HEK293T (cell line): ENCODE data around the gene SCLT1.

Experiments
- CTCF ChIA-PET: fragments of 350-600 bp; formaldehyde crosslinking; extraction: SDS; loops from one replicate; lab custom pipeline; 2021; ENCODE audit warnings: antibody characterized with exemption, inconsistent platforms; lab: Yijun Ruan, JAX
- POLR2A ChIA-PET: fragments of 350-600 bp; formaldehyde crosslinking; extraction: SDS; loops from one replicate; lab custom pipeline; 2020; ENCODE audit warnings: antibody characterized with exemption, inconsistent platforms; lab: Yijun Ruan, JAX
- DNase-seq: peaks from one replicate; pipeline ENCODE4 v3.0.0; 2012; ENCODE audit warnings: mixed read lengths; ENCODE audit errors: extremely low spot score
- ARNT ChIP-seq: fragments of 450-650 bp; IDR thresholded peaks from 2 replicates; pipeline ENCODE4 v1.6.1; 2017; ENCODE audit warnings: mild to moderate bottlenecking
- BHLHE40 ChIP-seq: fragments of 450-650 bp; IDR thresholded peaks from 2 replicates; pipeline ENCODE4 v1.6.1; 2016; ENCODE audit warnings: mild to moderate bottlenecking, moderate library complexity, borderline replicate concordance
- CTBP1 ChIP-seq: fragments of 450-650 bp; IDR thresholded peaks from 2 replicates; pipeline ENCODE4 v1.6.1; 2016; ENCODE audit warnings: borderline replicate concordance
- ELF4 ChIP-seq: fragments of 450-650 bp; IDR thresholded peaks from 2 replicates; pipeline ENCODE4 v1.6.1; 2017; ENCODE audit warnings: antibody characterized with exemption
- FOXA1 ChIP-seq: fragments of 450-650 bp; IDR thresholded peaks from 2 replicates; pipeline ENCODE4 v1.6.1; 2016; ENCODE audit warnings: mild to moderate bottlenecking
- FOXK2 ChIP-seq: fragments of 450-650 bp; IDR thresholded peaks from 2 replicates; pipeline ENCODE4 v1.6.1; 2016; ENCODE audit warnings: mild to moderate bottlenecking
- FOXM1 ChIP-seq: fragments of 450-650 bp; IDR thresholded peaks from 2 replicates; pipeline ENCODE4 v1.6.1; 2017; ENCODE audit warnings: mild to moderate bottlenecking, borderline replicate concordance
- HDGF ChIP-seq: fragments of 450-650 bp; IDR thresholded peaks from 2 replicates; pipeline ENCODE4 v1.6.1; 2017; ENCODE audit warnings: antibody characterized with exemption, borderline replicate concordance
- L3MBTL2 ChIP-seq: fragments of 450-650 bp; conservative IDR thresholded peaks from 2 replicates; pipeline ENCODE4 v1.6.1; 2016; ENCODE audit warnings: mild to moderate bottlenecking
- LEF1 ChIP-seq: fragments of 450-650 bp; IDR thresholded peaks from 2 replicates; pipeline ENCODE4 v1.6.1; 2017; ENCODE audit warnings: mild to moderate bottlenecking, borderline replicate concordance
- NFRKB ChIP-seq: fragments of 450-650 bp; IDR thresholded peaks from 2 replicates; pipeline ENCODE4 v1.6.1; 2016; ENCODE audit warnings: mild to moderate bottlenecking, moderate library complexity
- SP1 ChIP-seq: fragments of 450-650 bp; IDR thresholded peaks from 2 replicates; pipeline ENCODE4 v1.6.1; 2017
- SUZ12 ChIP-seq: fragments of 450-650 bp; IDR thresholded peaks from 2 replicates; pipeline ENCODE4 v1.6.1; 2016; ENCODE audit warnings: mild to moderate bottlenecking
- TARDBP ChIP-seq: fragments of 450-650 bp; IDR thresholded peaks from 2 replicates; pipeline ENCODE4 v1.6.1; 2016
- ZNF384 ChIP-seq: fragments of 450-650 bp; IDR thresholded peaks from 2 replicates; pipeline ENCODE4 v1.6.1; 2016
- TF ChIP-seq, protein P1 (sequence below): fragments of 450-650 bp; IDR thresholded peaks from 2 replicates; pipeline ENCODE4 v1.6.1; 2016

SCLT1 gene

DNA sequence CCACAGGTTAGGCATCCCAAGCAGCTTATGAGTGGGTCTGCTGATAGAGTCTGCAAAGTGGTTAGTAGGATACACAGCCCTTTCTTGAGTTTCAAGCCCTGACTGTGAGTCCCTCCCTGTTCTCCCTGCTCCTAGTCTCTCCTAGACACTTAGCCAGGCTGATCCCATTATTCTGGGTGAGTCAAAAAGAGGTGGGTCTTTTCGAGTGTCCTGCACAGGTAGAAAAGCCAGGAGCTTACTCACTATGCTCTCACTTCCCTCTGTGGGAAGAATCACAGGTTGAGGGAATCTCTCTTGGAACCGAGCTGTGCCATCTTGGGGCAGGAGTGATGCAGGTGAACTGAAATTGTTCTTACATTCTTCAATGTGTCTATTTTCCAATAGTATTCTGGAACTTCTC, 29.7 kb downstream of the SCLT1 start:
- ChIA-PET CTCF (no interaction called here), POLR2A (no interaction called here)
- DNase-seq, result no peak
- TF ChIP-seq NFRKB, result no peak
- TF ChIP-seq, protein P1, sequence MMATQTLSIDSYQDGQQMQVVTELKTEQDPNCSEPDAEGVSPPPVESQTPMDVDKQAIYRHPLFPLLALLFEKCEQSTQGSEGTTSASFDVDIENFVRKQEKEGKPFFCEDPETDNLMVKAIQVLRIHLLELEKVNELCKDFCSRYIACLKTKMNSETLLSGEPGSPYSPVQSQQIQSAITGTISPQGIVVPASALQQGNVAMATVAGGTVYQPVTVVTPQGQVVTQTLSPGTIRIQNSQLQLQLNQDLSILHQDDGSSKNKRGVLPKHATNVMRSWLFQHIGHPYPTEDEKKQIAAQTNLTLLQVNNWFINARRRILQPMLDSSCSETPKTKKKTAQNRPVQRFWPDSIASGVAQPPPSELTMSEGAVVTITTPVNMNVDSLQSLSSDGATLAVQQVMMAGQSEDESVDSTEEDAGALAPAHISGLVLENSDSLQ, result no peak
- no peak for TF ChIP-seq ELF4
- no peak for TF ChIP-seq LEF1
- no peak for TF ChIP-seq L3MBTL2
- TF ChIP-seq SP1, result no peak
- no peak for TF ChIP-seq FOXM1
- TF ChIP-seq CTBP1, result no peak
- no peak for TF ChIP-seq FOXK2

DNA sequence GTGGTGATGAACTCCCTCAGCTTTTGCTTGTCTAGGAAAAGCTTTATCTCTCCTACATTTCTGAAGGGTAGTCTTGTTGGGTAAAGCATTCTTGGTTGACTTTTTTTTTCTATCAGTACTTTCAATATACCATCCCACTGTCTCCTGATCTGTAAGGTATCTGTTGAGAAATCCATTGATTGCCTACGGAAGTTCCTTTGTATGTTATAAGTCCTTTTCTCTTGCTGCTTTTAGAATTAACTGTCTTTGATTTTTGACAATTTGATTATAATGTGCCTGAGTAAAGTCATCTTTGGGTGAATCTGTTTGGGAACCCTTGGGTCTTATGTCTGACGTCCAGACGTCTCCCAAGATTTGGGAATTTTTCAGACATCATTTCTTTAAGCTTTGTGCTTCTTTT, 30.8 kb downstream of the SCLT1 start:
- POLR2A ChIA-PET, result no interaction called here
- DNase-seq, result no peak
- TF ChIP-seq, protein P1, result no peak
- TF ChIP-seq L3MBTL2 (no peak), BHLHE40 (no peak), CTBP1 (no peak), HDGF (no peak), FOXA1 (no peak), TARDBP (no peak), FOXM1 (no peak), ARNT (no peak), SP1 (no peak), LEF1 (no peak), FOXK2 (no peak), ELF4 (no peak)
- CTCF ChIA-PET, result no interaction called here

DNA sequence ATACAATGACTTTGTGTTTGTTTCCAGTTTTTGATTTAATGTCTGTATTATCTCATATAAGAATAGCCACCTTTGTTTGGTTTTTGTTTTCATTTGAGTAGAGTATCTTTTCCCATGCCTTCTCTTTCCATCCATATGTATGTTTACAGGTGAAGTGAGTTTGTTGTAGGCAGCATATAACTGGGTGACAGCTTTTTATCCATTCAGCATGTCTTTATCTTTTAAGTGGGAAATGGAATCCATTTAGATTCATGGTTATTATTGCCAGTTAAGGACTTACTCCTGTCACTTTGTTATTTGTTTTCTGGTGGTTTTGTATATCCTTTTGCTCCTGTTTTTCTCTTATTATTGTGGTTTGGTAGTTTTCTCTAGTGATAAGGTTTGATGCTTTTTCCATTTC, 34.3 kb downstream of the SCLT1 start:
- no peak for DNase-seq
- TF ChIP-seq SUZ12 (no peak), BHLHE40 (no peak), NFRKB (no peak), FOXM1 (no peak), FOXK2 (no peak), ZNF384 (no peak), LEF1 (no peak), FOXA1 (no peak), CTBP1 (no peak), ARNT (no peak), L3MBTL2 (no peak), ELF4 (no peak), HDGF (no peak)
- TF ChIP-seq, protein P1, result no peak
- CTCF ChIA-PET, result no interaction called here
- POLR2A ChIA-PET, result no interaction called here

DNA sequence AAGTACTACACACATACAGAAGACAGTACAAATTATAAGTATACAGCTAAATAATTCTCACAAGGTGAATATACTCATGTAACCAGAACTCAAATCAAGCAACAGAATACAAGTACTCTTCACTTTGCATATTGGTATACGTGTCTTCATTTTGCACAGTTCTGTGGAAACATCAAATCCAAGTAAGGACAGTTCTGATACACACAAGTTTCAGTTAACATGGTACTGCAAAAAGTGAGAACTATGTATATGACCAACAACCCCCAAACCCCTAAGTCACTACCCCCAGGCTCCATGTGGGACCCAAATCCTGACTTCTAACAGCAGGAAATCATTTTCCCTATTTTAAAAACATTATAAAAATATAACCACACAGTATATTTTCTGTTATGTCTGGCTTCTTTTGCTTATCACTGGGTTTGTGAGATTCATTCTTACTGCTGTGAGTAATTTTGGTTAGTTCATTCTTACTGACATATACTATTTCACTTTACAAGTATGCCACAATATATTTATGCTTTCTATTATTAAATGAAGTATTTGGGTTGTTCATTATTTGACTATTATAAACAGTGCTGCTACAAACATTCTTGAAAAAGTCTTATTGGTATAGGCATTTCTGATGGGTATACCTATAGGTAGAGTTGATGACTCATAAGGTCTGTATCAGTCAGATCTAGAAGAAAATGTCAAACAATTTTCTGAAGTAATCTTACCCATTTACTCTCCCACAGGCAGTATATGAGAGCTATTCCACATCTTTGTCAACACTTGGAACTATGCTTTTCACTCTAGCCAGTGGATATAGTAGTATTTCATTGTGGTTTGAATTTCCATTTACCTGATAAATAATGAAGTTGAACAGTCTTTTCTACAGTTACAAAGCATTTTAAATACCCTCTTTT, 47.0 kb downstream of the SCLT1 start:
- ChIA-PET POLR2A (no interaction called here), CTCF (no interaction called here)
- TF ChIP-seq ELF4 (no peak), LEF1 (no peak), NFRKB (no peak), BHLHE40 (no peak), ZNF384 (no peak), L3MBTL2 (no peak), TARDBP (no peak), CTBP1 (no peak), ARNT (no peak), SP1 (no peak), FOXK2 (no peak), FOXA1 (no peak), SUZ12 (no peak), FOXM1 (no peak)
- TF ChIP-seq, protein P1, result no peak
- DNase-seq, result no peak

DNA sequence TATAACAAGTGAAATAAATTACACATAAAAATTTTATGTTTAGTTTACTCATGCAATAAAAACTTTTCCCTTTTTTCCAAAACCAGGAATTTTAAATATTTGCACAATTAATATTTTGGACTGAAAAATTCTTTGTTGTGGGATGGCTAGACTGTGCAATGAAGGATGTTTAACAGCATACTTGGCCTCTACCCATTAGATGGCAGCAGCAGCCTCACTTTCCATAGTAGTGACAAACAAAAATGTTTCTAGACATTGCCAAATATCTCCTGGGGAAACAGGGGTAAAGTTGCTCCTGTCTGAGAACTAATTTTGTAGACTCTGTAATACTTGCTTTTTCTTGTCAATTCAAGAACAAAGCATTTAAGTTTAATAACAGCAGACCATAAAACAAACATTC, 49.8 kb downstream of the SCLT1 start:
- TF ChIP-seq HDGF, result no peak
- no peak for TF ChIP-seq TARDBP
- TF ChIP-seq SUZ12, result no peak
- TF ChIP-seq BHLHE40, result no peak
- TF ChIP-seq CTBP1, result no peak
- TF ChIP-seq NFRKB, result no peak
- no peak for TF ChIP-seq FOXK2
- ChIA-PET CTCF (no interaction called here), POLR2A (no interaction called here)
- no peak for DNase-seq
